Measurements from ENCODE around the gene FBXO27. TPM values are rescaled to one million over a fixed set of nuclear protein-coding genes. Genes with fewer than 3 reads are reported as not detected.

Gene FBXO27
- total RNA-seq, 1 experiment from 2014 or later: 0.45 TPM

- TF ChIP-seq EZH2 (IDR thresholded peaks at IDR 0.05; ENCODE audit: borderline replicate concordance, low read depth, low read length, poor library complexity, severe bottlenecking): no peak
- TF ChIP-seq, protein P1, sequence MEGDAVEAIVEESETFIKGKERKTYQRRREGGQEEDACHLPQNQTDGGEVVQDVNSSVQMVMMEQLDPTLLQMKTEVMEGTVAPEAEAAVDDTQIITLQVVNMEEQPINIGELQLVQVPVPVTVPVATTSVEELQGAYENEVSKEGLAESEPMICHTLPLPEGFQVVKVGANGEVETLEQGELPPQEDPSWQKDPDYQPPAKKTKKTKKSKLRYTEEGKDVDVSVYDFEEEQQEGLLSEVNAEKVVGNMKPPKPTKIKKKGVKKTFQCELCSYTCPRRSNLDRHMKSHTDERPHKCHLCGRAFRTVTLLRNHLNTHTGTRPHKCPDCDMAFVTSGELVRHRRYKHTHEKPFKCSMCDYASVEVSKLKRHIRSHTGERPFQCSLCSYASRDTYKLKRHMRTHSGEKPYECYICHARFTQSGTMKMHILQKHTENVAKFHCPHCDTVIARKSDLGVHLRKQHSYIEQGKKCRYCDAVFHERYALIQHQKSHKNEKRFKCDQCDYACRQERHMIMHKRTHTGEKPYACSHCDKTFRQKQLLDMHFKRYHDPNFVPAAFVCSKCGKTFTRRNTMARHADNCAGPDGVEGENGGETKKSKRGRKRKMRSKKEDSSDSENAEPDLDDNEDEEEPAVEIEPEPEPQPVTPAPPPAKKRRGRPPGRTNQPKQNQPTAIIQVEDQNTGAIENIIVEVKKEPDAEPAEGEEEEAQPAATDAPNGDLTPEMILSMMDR (conservative IDR thresholded peaks at IDR 0.05; ENCODE audit: low read depth, low read length): no peak
- Histone ChIP-seq H3K36me3 (ENCODE audit: insufficient read depth, low read length, poor library complexity, severe bottlenecking) (no peaks in the 10 kb centered on the region), H3K27me3 (replicated peaks; ENCODE audit: insufficient read depth, low read depth, low read length, poor library complexity) (no peaks in the 10 kb centered on the region), H3K27ac (ENCODE audit: low read depth, low read length, poor library complexity, severe bottlenecking) (no peak overlapping the region), H3K9me3 (ENCODE audit: low read depth, low read length, poor library complexity, severe bottlenecking) (no peaks in the 10 kb centered on the region), H3K4me3 (ENCODE audit: low read depth, low read length, poor library complexity, severe bottlenecking) (no peak overlapping the region), H3K4me1 (ENCODE audit: insufficient read depth, low read length, poor library complexity, severe bottlenecking) (no peaks in the 10 kb centered on the region)
- CTCF ChIA-PET: no interaction called here
- POLR2A ChIA-PET (ENCODE audit: low non-redundant PET): no interaction called here
- BruUV-seq (replicated peaks): no TSS peak
- no peak for DNase-seq (ENCODE audit: low spot score)
- intact Hi-C loops (cut with micrococcal nuclease; ENCODE audit: unreplicated experiment): no loop called here
These were observed 25.3 kb upstream of the FBXO27 start for GRCh38 chr19:39057615-39058014.

- H3K4me1 ChIP-seq (ENCODE audit: insufficient read depth, low read length, poor library complexity, severe bottlenecking): no peaks in the 10 kb centered on the region
- BruUV-seq (replicated peaks): no TSS peak
- ChIA-PET CTCF (no interaction called here), POLR2A (ENCODE audit: low non-redundant PET) (no interaction called here)
- intact Hi-C loops (cut with micrococcal nuclease; ENCODE audit: unreplicated experiment): loop anchor here (5.0 kb wide), 1 partner anchor 273 kb away; no protein-coding TSS in a partner anchor
- H3K4me3 ChIP-seq (ENCODE audit: low read depth, low read length, poor library complexity, severe bottlenecking): no peak overlapping the region
- no peaks in the 10 kb centered on the region for H3K27me3 ChIP-seq (replicated peaks; ENCODE audit: insufficient read depth, low read depth, low read length, poor library complexity)
- no peak for TF ChIP-seq EZH2 (IDR thresholded peaks at IDR 0.05; ENCODE audit: borderline replicate concordance, low read depth, low read length, poor library complexity, severe bottlenecking)
- TF ChIP-seq, protein P1 (conservative IDR thresholded peaks at IDR 0.05; ENCODE audit: low read depth, low read length): no peak
- no peak overlapping the region for H3K27ac ChIP-seq (ENCODE audit: low read depth, low read length, poor library complexity, severe bottlenecking)
- no peaks in the 10 kb centered on the region for H3K9me3 ChIP-seq (ENCODE audit: low read depth, low read length, poor library complexity, severe bottlenecking)
- no peaks in the 10 kb centered on the region for H3K36me3 ChIP-seq (ENCODE audit: insufficient read depth, low read length, poor library complexity, severe bottlenecking)
- DNase-seq (ENCODE audit: low spot score): no peak
These were observed 21.7 kb upstream of the FBXO27 start for GRCh38 chr19:39054091-39054470.

GRCh38 chr19:39053276-39054090, 21.1 kb upstream of the FBXO27 start:
- no TSS peak for BruUV-seq (replicated peaks)
- H3K27me3 ChIP-seq (replicated peaks; ENCODE audit: insufficient read depth, low read depth, low read length, poor library complexity): no peaks in the 10 kb centered on the region
- no peak for DNase-seq (ENCODE audit: low spot score)
- ChIA-PET POLR2A (ENCODE audit: low non-redundant PET) (no interaction called here), CTCF (no interaction called here)
- no peaks in the 10 kb centered on the region for H3K9me3 ChIP-seq (ENCODE audit: low read depth, low read length, poor library complexity, severe bottlenecking)
- intact Hi-C loops (cut with micrococcal nuclease; ENCODE audit: unreplicated experiment): loop anchor here (5.0 kb wide), 1 partner anchor 274 kb away; no protein-coding TSS in a partner anchor
- no peak overlapping the region for H3K4me3 ChIP-seq (ENCODE audit: low read depth, low read length, poor library complexity, severe bottlenecking)
- no peak overlapping the region for H3K27ac ChIP-seq (ENCODE audit: low read depth, low read length, poor library complexity, severe bottlenecking)
- TF ChIP-seq, protein P1 (conservative IDR thresholded peaks at IDR 0.05; ENCODE audit: low read depth, low read length): no peak
- no peak for TF ChIP-seq EZH2 (IDR thresholded peaks at IDR 0.05; ENCODE audit: borderline replicate concordance, low read depth, low read length, poor library complexity, severe bottlenecking)
- H3K4me1 ChIP-seq (ENCODE audit: insufficient read depth, low read length, poor library complexity, severe bottlenecking): no peaks in the 10 kb centered on the region
- H3K36me3 ChIP-seq (ENCODE audit: insufficient read depth, low read length, poor library complexity, severe bottlenecking): no peaks in the 10 kb centered on the region
